ENCODE results near the gene SNRNP35. TPM values are rescaled to one million over a fixed set of nuclear protein-coding genes. Genes with fewer than 3 reads are reported as not detected.
"Not testable (repeated sequence)": the region's sequence is repeated elsewhere in the genome, so short reads cannot be mapped to it uniquely, and the experiment has no call there.

SNRNP35 gene
- total RNA-seq, 2 donors from 2014 or later = 38.2 to 42.3 TPM

DNA sequence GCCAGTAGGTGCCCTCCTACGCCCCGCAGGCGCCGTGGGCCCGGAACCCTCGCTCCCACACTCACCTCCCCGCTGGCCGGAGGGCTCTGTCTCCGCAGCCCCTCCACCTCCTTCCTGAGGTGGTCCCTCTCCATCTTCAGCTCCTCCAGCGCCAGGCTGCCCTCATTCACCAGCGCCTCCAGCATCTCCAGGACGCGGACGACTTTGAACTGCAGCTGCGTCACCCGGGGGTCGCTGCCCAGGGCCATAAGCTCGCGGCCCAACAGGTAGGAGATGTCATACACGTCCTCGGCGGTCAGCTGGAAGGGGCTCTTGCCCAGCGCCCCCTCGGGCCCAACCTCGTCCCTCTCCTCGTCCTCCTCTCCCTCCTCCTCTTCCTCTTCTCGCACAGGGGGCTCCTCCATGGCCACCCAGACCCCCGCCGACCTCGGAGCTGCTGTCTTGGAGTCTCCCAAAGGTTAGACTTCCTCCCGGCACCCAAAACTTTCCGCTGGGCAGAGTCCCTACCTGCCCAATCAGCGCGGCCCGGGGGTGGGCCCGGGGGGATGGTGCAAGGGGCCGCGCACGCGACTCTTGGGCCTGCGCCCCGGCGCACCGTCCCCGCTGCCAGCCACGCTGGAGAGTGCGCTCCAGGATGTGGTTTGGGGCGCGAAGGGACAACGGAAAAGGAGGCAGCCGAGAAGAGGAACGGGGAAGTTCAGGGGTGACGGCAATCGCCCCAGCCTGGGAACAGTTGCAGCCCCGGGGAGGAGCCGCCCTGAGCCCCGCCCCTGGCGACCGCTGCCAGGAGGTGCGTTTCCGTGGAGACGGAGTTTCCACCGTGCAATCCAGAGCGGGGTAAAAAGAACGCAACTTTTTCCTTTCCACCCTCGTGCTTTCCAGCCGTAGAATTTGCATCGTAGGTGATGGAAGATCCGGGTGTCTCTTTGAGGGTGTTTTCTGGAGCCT lies 21.6 kb upstream of the SNRNP35 start, which contains the start of gene RILPL2:
Gene RILPL2, minus strand, starts transcription at position 668 of the 948 bp plus-strand sequence. Its CDS starts 264 bp downstream, at position 404.
- peak; percentile 86 to 89 for ATAC-seq (replicated peaks in 1 of 2)
- Mint-ChIP-seq H3K4me3 (peak within 1 kb of the TSS; percentile 91 to 98), H3K9me3 (no peaks in the 10 kb centered on the region), H3K27ac (peak within 1 kb of the TSS; percentile 87), H3K27me3 (ENCODE audit: low read depth) (no peaks in the 10 kb centered on the region), H3K36me3 (ENCODE audit: insufficient read depth in 2 of 2) (peaks cover 10 to 13% of the 10 kb centered on the region in 2 donors), H3K4me1 (ENCODE audit: low read depth) (peaks cover 44% of the 10 kb centered on the region)
- DNase-seq = peak; percentile 93

- no peak for ATAC-seq (replicated peaks in 1 of 2)
- Mint-ChIP-seq H3K4me3 (no peak overlapping the region), H3K36me3 (ENCODE audit: insufficient read depth in 2 of 2) (no peaks in the 10 kb centered on the region), H3K27me3 (ENCODE audit: low read depth) (no peaks in the 10 kb centered on the region), H3K9me3 (no peaks in the 10 kb centered on the region), H3K27ac (no peak overlapping the region), H3K4me1 (ENCODE audit: low read depth) (peaks cover 22% of the 10 kb centered on the region)
- DNase-seq = no peak
Measured at GRCh38 chr12:123441523-123442164, 16.3 kb upstream of the SNRNP35 start.

- ATAC-seq (replicated peaks in 1 of 2) (no peak), DNase-seq (no peak)
- H3K9me3 Mint-ChIP-seq = no peaks in the 10 kb centered on the region
- no peak overlapping the region for H3K27ac Mint-ChIP-seq
- peaks cover 15% of the 10 kb centered on the region for H3K4me1 Mint-ChIP-seq (ENCODE audit: low read depth)
- H3K27me3 Mint-ChIP-seq (ENCODE audit: low read depth) = no peaks in the 10 kb centered on the region
- H3K4me3 Mint-ChIP-seq = no peak overlapping the region
- H3K36me3 Mint-ChIP-seq (ENCODE audit: insufficient read depth in 2 of 2) = no peaks in the 10 kb centered on the region
Measured at GRCh38 chr12:123442774-123443173, 15.2 kb upstream of the SNRNP35 start.

- H3K9me3 Mint-ChIP-seq = no peaks in the 10 kb centered on the region
- DNase-seq (no peak), ATAC-seq (replicated peaks in 1 of 2) (no peak)
- no peaks in the 10 kb centered on the region for H3K27me3 Mint-ChIP-seq (ENCODE audit: low read depth)
- H3K4me1 Mint-ChIP-seq (ENCODE audit: low read depth) = peaks cover 28% of the 10 kb centered on the region
- no peak overlapping the region for H3K27ac Mint-ChIP-seq
- no peak overlapping the region for H3K4me3 Mint-ChIP-seq
- H3K36me3 Mint-ChIP-seq (ENCODE audit: insufficient read depth in 2 of 2) = peaks cover 0 to 2% of the 10 kb centered on the region in 2 donors
Measured at GRCh38 chr12:123444092-123445026, 13.6 kb upstream of the SNRNP35 start.

- Mint-ChIP-seq H3K4me3 (peak overlapping the region in 1 of 2 donors; percentile 36), H3K27me3 (ENCODE audit: low read depth) (no peaks in the 10 kb centered on the region), H3K4me1 (ENCODE audit: low read depth) (peaks cover 38% of the 10 kb centered on the region), H3K36me3 (ENCODE audit: insufficient read depth in 2 of 2) (peaks cover 0 to 2% of the 10 kb centered on the region in 2 donors), H3K9me3 (no peaks in the 10 kb centered on the region), H3K27ac (peak overlapping the region; percentile 63)
- DNase-seq (no peak), ATAC-seq (replicated peaks in 1 of 2) (no peak)
Measured at GRCh38 chr12:123445388-123446332, 12.3 kb upstream of the SNRNP35 start.

DNA sequence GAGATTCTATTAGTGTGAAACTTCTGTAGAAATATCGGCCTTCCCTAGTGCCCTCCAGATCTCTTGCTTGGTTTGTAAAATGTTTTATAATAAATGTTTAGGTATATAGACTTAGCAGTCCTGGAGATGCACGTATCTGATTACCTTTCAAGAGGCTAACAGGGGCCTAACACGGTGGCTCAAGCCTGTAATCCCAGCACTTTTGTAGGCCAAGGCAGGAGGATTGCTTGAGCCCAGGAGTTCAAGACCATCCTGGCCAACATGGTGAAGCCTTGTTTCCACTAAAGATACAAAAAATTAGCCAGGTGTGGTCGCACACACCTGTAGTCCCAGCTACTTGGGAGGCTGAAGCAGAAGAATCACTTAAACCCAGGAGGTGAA lies 11.6 kb upstream of the SNRNP35 start:
- Mint-ChIP-seq H3K4me3 (no peak overlapping the region), H3K36me3 (ENCODE audit: insufficient read depth in 2 of 2) (peaks cover 0 to 2% of the 10 kb centered on the region in 2 donors), H3K27ac (peak overlapping the region; percentile 63)

GRCh38 chr12:123449249-123449733 lies 8.6 kb upstream of the SNRNP35 start:
- Mint-ChIP-seq H3K27ac (peak overlapping the region; percentile 53), H3K4me1 (ENCODE audit: low read depth) (peaks cover 33% of the 10 kb centered on the region), H3K9me3 (no peaks in the 10 kb centered on the region), H3K4me3 (peak overlapping the region; percentile 38 to 52), H3K27me3 (ENCODE audit: low read depth) (no peaks in the 10 kb centered on the region), H3K36me3 (ENCODE audit: insufficient read depth in 2 of 2) (peaks cover 0 to 2% of the 10 kb centered on the region in 2 donors)
- DNase-seq (no peak), ATAC-seq (replicated peaks in 1 of 2) (no peak)

More for the DNA sequence above, 11.6 kb upstream of the SNRNP35 start:
- Mint-ChIP-seq H3K4me1 (ENCODE audit: low read depth) (peaks cover 38% of the 10 kb centered on the region), H3K9me3 (no peaks in the 10 kb centered on the region), H3K27me3 (ENCODE audit: low read depth) (no peaks in the 10 kb centered on the region)
- ATAC-seq (replicated peaks in 1 of 2) (no peak), DNase-seq (no peak)

- Mint-ChIP-seq H3K36me3 (ENCODE audit: insufficient read depth in 2 of 2) (peaks cover 0 to 2% of the 10 kb centered on the region in 2 donors), H3K9me3 (no peaks in the 10 kb centered on the region), H3K27ac (peak overlapping the region; percentile 53), H3K4me1 (ENCODE audit: low read depth) (peaks cover 33% of the 10 kb centered on the region), H3K27me3 (ENCODE audit: low read depth) (no peaks in the 10 kb centered on the region), H3K4me3 (no peak overlapping the region)
- ATAC-seq (replicated peaks in 1 of 2) = no peak
- no peak for DNase-seq
Measured at GRCh38 chr12:123449856-123450255, 8.1 kb upstream of the SNRNP35 start.

GRCh38 chr12:123450636-123451035 lies 7.3 kb upstream of the SNRNP35 start:
- ATAC-seq (replicated peaks in 1 of 2) (no peak), DNase-seq (no peak)
- Mint-ChIP-seq H3K36me3 (ENCODE audit: insufficient read depth in 2 of 2) (peaks cover 0 to 2% of the 10 kb centered on the region in 2 donors), H3K4me1 (ENCODE audit: low read depth) (peaks cover 32% of the 10 kb centered on the region), H3K27ac (no peak overlapping the region), H3K4me3 (no peak overlapping the region), H3K27me3 (ENCODE audit: low read depth) (no peaks in the 10 kb centered on the region), H3K9me3 (no peaks in the 10 kb centered on the region)

GRCh38 chr12:123452276-123452550 lies 5.7 kb upstream of the SNRNP35 start:
- not testable (repeated sequence) for DNase-seq; H3K9me3 Mint-ChIP-seq; H3K27me3 Mint-ChIP-seq (ENCODE audit: low read depth); H3K36me3 Mint-ChIP-seq (ENCODE audit: insufficient read depth in 2 of 2); H3K4me3 Mint-ChIP-seq
- Mint-ChIP-seq H3K27ac (peak overlapping the region; percentile 54), H3K4me1 (ENCODE audit: low read depth) (peaks cover 24% of the 10 kb centered on the region)
- ATAC-seq (replicated peaks in 1 of 2) = peak in 1 of 2 donors; percentile 24

DNA sequence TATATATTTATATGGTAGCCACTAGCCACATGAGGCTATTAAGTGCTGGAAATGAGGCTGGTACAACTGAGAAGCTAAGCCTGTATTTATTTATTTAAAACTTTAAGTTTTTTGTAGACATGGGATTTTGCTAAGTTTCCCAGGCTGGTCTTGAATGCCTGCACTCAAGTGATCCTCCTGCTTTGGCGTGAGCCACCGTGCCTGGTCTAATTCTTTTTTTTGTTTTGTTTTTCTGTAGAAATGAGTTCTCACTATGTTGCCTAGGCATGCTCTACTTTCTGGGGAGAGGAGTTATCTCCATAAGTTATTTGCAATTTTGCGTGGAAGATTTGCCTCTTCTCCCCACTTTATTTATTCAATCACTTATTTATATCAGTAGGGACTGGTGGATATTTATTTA lies 4.8 kb upstream of the SNRNP35 start:
- DNase-seq (no peak), ATAC-seq (replicated peaks in 1 of 2) (peak in 1 of 2 donors; percentile 28)
- Mint-ChIP-seq H3K36me3 (ENCODE audit: insufficient read depth in 2 of 2) (peaks cover 2 to 3% of the 10 kb centered on the region in 2 donors), H3K27ac (no peak overlapping the region), H3K9me3 (no peaks in the 10 kb centered on the region), H3K4me1 (ENCODE audit: low read depth) (peaks cover 20% of the 10 kb centered on the region), H3K27me3 (ENCODE audit: low read depth) (no peaks in the 10 kb centered on the region), H3K4me3 (no peak overlapping the region)

DNA sequence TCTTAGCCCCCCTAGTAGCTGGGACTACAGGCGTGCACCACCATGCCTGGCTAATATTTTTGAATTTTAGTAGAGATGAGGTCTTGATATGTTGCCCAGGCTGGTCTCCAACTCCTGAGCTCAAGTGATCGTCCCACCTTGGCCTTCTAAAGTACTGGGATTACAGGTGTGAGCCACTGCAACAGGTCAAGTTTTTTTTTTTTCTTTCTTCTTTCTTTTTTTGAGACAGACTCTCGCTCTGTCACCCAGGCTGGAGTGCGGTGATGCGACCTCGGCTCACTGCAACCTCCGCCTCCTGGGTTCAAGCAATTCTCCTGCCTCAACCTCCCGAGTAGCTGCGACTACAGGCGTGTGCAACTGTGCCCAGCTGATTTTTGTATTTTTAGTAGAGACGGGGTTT lies 5.2 kb downstream of the SNRNP35 start:
- DNase-seq; H3K27me3 Mint-ChIP-seq (ENCODE audit: low read depth); H3K4me3 Mint-ChIP-seq; H3K27ac Mint-ChIP-seq; ATAC-seq (replicated peaks in 1 of 2); H3K9me3 Mint-ChIP-seq: not testable (repeated sequence)
- H3K4me1 Mint-ChIP-seq (ENCODE audit: low read depth) = peaks cover 41% of the 10 kb centered on the region
- peaks cover 14 to 16% of the 10 kb centered on the region in 2 donors for H3K36me3 Mint-ChIP-seq (ENCODE audit: insufficient read depth in 2 of 2)

All from activated T-cell treated with anti-CD3 and anti-CD28 coated beads, Interleukin-2, amount 50 U/mL, for 72 hours (primary cell).